PC-3 (cell line): Measurements from ENCODE around the gene ALDOC.

Source experiments
- EZH2 ChIP-seq: fragments of 300-600 bp; sonication (generic); IDR thresholded peaks from one replicate; pipeline ENCODE4 v1.6.1; 2017; ENCODE audit warnings: antibody characterized with exemption, mild to moderate bottlenecking, low read length; ENCODE audit not compliant: unreplicated experiment
- TF ChIP-seq, protein P1 (sequence below): fragments of 300-600 bp; sonication (generic); conservative IDR thresholded peaks from 2 replicates; pipeline ENCODE4 v1.5.1; 2017; ENCODE audit warnings: antibody characterized with exemption, low read depth, mild to moderate bottlenecking, low read length

DNA sequence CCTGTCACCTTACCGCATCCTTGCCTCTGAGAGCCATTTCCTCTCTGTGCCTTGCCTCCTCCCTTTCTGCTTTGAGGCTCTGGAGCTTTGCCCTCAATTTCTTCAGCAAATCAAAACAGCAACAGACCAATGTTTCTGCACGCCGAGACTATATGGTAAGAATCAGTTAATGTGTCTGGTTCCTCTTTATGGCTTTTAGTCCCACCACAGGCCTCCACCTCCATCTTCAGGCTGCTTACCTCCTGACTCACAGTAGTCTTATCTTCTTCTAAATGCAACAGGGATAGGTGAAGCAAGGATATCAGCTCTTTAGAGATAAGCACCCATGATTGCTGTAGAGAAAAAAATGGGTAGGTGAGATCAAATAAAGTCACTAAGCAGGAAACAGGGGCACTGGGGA is 9.2 kb upstream of the ALDOC start:
- TF ChIP-seq, protein P1, sequence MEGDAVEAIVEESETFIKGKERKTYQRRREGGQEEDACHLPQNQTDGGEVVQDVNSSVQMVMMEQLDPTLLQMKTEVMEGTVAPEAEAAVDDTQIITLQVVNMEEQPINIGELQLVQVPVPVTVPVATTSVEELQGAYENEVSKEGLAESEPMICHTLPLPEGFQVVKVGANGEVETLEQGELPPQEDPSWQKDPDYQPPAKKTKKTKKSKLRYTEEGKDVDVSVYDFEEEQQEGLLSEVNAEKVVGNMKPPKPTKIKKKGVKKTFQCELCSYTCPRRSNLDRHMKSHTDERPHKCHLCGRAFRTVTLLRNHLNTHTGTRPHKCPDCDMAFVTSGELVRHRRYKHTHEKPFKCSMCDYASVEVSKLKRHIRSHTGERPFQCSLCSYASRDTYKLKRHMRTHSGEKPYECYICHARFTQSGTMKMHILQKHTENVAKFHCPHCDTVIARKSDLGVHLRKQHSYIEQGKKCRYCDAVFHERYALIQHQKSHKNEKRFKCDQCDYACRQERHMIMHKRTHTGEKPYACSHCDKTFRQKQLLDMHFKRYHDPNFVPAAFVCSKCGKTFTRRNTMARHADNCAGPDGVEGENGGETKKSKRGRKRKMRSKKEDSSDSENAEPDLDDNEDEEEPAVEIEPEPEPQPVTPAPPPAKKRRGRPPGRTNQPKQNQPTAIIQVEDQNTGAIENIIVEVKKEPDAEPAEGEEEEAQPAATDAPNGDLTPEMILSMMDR, result no peak
- no peak for TF ChIP-seq EZH2
